WERI-Rb-1 (cell line): Measurements from ENCODE around the gene CDKL2.

Experiments used
- DNase-seq: peaks from one replicate; pipeline ENCODE4 v3.0.0-alpha.2; 2020
- H3K27ac ChIP-seq: fragments of 250-450 bp; sonication (Bioruptor Pico); 2 replicates; pipeline ENCODE4 v1.5.1; 2020; ENCODE audit warnings: mild to moderate bottlenecking, moderate library complexity
- H3K27me3 ChIP-seq: fragments of 250-450 bp; sonication (Bioruptor Pico); 2 replicates; pipeline ENCODE4 v1.5.1; 2021; ENCODE audit warnings: mild to moderate bottlenecking, low read depth, moderate library complexity; ENCODE audit not compliant: insufficient read depth, severe bottlenecking
- H3K36me3 ChIP-seq: fragments of 250-450 bp; sonication (Bioruptor Pico); 2 replicates; pipeline ENCODE4 v1.5.1; 2020; ENCODE audit warnings: mild to moderate bottlenecking, moderate library complexity
- H3K4me3 ChIP-seq: 2 replicates; pipeline ENCODE4 v1.5.1; 2011; ENCODE audit warnings: low read depth, mild to moderate bottlenecking, control low read depth, low read length
- H3K9me3 ChIP-seq: fragments of 250-450 bp; sonication (Bioruptor Pico); 2 replicates; pipeline ENCODE4 v1.5.1; 2021; ENCODE audit warnings: mild to moderate bottlenecking, moderate library complexity; ENCODE audit not compliant: severe bottlenecking
- TF ChIP-seq, protein P1 (sequence below): IDR thresholded peaks from 2 replicates; pipeline ENCODE4 v1.5.1; 2011; ENCODE audit warnings: low read depth, mild to moderate bottlenecking, control low read depth, inconsistent platforms, low read length

CDKL2 gene

DNA sequence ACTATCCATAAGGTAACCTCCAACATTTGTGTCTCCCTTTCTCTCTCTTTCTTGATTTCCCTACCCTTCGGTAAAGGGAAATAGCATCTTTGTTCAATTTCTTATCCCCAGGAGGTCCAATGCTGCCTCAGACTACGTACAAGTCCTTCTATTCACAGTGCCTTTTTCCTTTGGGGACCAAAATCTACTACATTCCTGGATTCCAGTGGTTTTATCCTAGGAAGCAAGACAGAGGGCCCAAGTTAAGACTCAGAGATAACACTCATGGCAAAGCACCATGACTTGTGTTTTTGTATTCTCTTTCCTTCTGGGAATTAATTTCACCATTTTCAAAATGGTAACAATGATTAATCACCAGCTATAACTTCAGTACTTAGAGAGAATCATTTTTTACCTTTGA is 32.3 kb upstream of the CDKL2 start:
- TF ChIP-seq, protein P1, sequence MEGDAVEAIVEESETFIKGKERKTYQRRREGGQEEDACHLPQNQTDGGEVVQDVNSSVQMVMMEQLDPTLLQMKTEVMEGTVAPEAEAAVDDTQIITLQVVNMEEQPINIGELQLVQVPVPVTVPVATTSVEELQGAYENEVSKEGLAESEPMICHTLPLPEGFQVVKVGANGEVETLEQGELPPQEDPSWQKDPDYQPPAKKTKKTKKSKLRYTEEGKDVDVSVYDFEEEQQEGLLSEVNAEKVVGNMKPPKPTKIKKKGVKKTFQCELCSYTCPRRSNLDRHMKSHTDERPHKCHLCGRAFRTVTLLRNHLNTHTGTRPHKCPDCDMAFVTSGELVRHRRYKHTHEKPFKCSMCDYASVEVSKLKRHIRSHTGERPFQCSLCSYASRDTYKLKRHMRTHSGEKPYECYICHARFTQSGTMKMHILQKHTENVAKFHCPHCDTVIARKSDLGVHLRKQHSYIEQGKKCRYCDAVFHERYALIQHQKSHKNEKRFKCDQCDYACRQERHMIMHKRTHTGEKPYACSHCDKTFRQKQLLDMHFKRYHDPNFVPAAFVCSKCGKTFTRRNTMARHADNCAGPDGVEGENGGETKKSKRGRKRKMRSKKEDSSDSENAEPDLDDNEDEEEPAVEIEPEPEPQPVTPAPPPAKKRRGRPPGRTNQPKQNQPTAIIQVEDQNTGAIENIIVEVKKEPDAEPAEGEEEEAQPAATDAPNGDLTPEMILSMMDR, result no peak

DNA sequence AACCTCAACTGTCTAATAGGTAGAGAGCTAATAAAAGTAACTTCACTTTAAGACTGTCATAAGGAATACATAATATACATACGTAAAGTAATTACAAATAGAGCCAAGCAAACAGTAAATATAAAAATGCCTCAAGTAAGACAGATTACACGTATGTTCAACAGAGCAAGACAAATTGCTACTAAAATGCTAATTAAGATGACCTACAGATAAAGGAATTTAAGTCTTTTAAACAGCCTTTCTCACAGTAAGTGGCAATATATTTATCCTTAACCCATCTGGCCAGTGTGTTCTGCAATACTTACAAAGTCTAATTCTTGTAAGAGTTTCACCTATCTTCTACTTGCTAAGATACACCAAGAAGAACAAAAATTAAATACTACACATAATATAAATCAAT is 30.2 kb upstream of the CDKL2 start:
- no peak overlapping the region for H3K27ac ChIP-seq
- TF ChIP-seq, protein P1, result no peak
- no peaks in the 10 kb centered on the region for H3K27me3 ChIP-seq
- H3K4me3 ChIP-seq, result no peak overlapping the region
- H3K9me3 ChIP-seq, result no peaks in the 10 kb centered on the region
- peaks cover 76% of the 10 kb centered on the region for H3K36me3 ChIP-seq
- no peak for DNase-seq

More for the DNA sequence above, 32.3 kb upstream of the CDKL2 start:
- no peaks in the 10 kb centered on the region for H3K9me3 ChIP-seq
- H3K36me3 ChIP-seq, result peaks cover 59% of the 10 kb centered on the region
- H3K4me3 ChIP-seq, result no peak overlapping the region
- no peak overlapping the region for H3K27ac ChIP-seq
- H3K27me3 ChIP-seq, result no peaks in the 10 kb centered on the region
- DNase-seq, result no peak

DNA sequence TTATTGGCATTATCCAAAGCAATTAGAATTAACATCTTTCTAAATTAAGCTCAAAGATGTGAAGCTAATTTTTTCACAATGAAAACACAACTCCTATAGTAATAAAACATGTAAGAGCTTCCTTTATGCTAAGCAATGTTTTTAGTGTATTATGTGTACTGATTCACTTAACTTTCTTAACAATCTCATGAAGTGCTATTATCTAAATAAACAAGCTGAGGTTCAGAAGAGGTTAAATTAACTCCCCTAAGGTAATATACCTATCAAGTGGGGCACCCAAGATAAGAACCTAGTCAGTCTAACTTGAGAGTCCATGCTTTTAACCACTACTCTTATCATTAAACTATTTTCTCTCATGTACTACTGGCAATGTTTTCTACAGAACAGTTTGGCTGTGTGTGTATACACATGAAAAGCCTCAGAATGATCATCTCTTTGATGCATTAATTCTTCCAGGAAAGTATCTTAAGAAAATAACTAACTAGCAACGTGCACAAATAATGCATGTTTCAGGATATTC is 29.2 kb upstream of the CDKL2 start:
- no peak overlapping the region for H3K4me3 ChIP-seq
- no peaks in the 10 kb centered on the region for H3K9me3 ChIP-seq
- H3K27ac ChIP-seq, result no peak overlapping the region
- TF ChIP-seq, protein P1, result no peak
- no peaks in the 10 kb centered on the region for H3K27me3 ChIP-seq
- no peak for DNase-seq
- peaks cover 85% of the 10 kb centered on the region for H3K36me3 ChIP-seq

DNA sequence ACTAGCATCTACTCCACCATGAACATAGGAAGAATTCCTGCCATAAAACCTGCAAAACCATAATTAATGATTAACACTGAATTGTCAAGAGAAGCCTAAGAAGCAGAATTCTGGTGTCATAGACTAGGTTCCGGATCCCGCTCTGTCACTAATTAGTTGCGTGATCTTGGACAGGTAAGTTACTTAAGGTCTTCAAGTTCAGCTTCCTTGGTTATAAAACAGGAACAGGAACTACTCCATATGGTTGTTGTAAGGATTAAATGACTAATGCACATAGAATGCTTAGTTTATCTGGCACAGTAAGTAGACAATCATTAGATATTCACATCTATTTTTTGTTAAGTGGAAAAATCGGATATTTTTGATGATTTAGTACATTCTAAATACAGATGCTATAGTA is 28.5 kb upstream of the CDKL2 start:
- H3K4me3 ChIP-seq, result no peak overlapping the region
- DNase-seq, result no peak
- TF ChIP-seq, protein P1, result no peak
- peaks cover 88% of the 10 kb centered on the region for H3K36me3 ChIP-seq
- H3K27me3 ChIP-seq, result no peaks in the 10 kb centered on the region
- H3K27ac ChIP-seq, result no peak overlapping the region
- H3K9me3 ChIP-seq, result no peaks in the 10 kb centered on the region

DNA sequence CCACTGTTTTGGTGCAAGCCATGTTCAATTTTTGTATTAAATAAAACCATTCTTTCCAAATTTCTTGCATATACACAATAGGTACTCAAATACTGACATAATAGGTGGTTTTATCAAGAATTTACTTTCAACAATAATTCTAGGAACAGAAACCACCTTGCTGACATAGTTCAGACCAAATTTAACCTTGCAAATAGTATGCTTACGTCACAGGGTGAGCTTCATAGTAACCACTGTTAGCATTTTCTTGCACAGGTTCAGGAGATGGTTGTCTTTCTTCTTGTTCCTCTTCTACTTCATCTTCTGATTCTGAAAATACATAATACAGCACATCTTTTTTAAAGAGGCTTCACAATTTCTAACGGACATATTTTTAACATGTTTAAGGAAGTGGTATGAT is 25.2 kb upstream of the CDKL2 start:
- Histone ChIP-seq H3K9me3 (no peaks in the 10 kb centered on the region), H3K27me3 (no peaks in the 10 kb centered on the region), H3K4me3 (no peak overlapping the region), H3K27ac (no peak overlapping the region), H3K36me3 (peaks cover 92% of the 10 kb centered on the region)
- TF ChIP-seq, protein P1, result no peak
- no peak for DNase-seq

DNA sequence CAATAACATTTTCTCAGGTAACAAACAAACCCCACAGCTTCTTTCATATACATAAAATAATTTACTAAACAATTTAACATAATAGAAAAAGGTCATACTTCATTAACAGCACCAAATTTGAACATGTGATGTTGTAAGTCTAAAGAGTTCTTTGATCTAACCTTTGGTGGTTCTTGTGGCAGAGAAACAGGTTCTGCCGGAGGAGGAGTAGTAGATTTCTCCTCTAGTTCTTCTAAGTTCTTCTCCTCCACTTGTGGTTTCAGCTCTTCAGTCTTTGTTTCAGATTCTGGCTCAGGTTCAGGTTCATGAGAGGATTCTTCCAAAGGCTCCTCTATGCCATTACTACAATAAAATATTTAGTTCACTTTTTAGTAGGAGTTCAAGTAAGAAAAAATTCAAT is 24.6 kb upstream of the CDKL2 start:
- Histone ChIP-seq H3K36me3 (peaks cover 90% of the 10 kb centered on the region), H3K27ac (no peak overlapping the region)

More for the DNA sequence above, 24.6 kb upstream of the CDKL2 start:
- no peak for DNase-seq
- no peaks in the 10 kb centered on the region for H3K27me3 ChIP-seq
- no peaks in the 10 kb centered on the region for H3K9me3 ChIP-seq
- TF ChIP-seq, protein P1, result no peak
- H3K4me3 ChIP-seq, result no peak overlapping the region
